CD4-positive, alpha-beta memory T cell (primary cell): ENCODE results near the gene NUP214. TPM values are rescaled to one million over a fixed set of nuclear protein-coding genes. Genes with fewer than 3 reads are reported as not detected.

Experiments used
- CTCF ChIA-PET: fragments of 350-600 bp; sonication (Branson Sonifier 250); formaldehyde crosslinking; loops from one replicate; lab custom pipeline; 2021; ENCODE audit warnings: inconsistent platforms; ENCODE audit not compliant: partially characterized antibody; lab: Charles Lee
- POLR2A ChIA-PET: fragments of 350-600 bp; sonication (Branson Sonifier 250); formaldehyde crosslinking; loops from one replicate; lab custom pipeline; 2021; ENCODE audit not compliant: partially characterized antibody; lab: Charles Lee
- DNase-seq, 5 donors: peaks; one replicate each; pipeline versions ENCODE4 v3.0.0 to v3.0.0-alpha.2; 2020 to 2022; ENCODE audit warnings: mixed read lengths in 1 of 5
- H3K27ac ChIP-seq: one replicate; pipeline ENCODE4 v1.7.0; 2013; ENCODE audit warnings: low read depth, low read length
- H3K27me3 ChIP-seq: 2 replicates; pipeline ENCODE4 v1.7.0; 2013; ENCODE audit warnings: mild to moderate bottlenecking, low read length, moderate library complexity; ENCODE audit not compliant: insufficient read depth
- H3K36me3 ChIP-seq: 2 replicates; pipeline ENCODE4 v1.7.0; 2013; ENCODE audit warnings: mild to moderate bottlenecking, low read length, moderate library complexity; ENCODE audit not compliant: insufficient read depth
- H3K4me1 ChIP-seq: 2 replicates; pipeline ENCODE4 v1.7.0; 2013; ENCODE audit warnings: mild to moderate bottlenecking, low read length, moderate library complexity; ENCODE audit not compliant: insufficient read depth
- H3K4me3 ChIP-seq, 2 donors: one replicate each; pipeline ENCODE4 v1.7.0; 2013; ENCODE audit warnings: low read length in 2 of 2, mild to moderate bottlenecking in 1 of 2
- H3K9me3 ChIP-seq, 2 donors: one replicate each; pipeline ENCODE4 v1.7.0; 2013; ENCODE audit warnings: low read length in 2 of 2, control low read depth in 1 of 2; ENCODE audit not compliant: control insufficient read depth in 1 of 2
- H3K27ac Mint-ChIP-seq, 7 donors: one replicate each; pipeline ENCODE4 v1.8.0; 2020 to 2021; ENCODE audit warnings: mixed read lengths in 7 of 7, mild to moderate bottlenecking in 6 of 7, inconsistent platforms in 3 of 7, moderate library complexity in 3 of 7
- H3K27me3 Mint-ChIP-seq, 2 donors: one replicate each; pipeline ENCODE4 v1.8.0; 2020 to 2021; ENCODE audit warnings: mixed read lengths in 2 of 2
- H3K36me3 Mint-ChIP-seq, 2 donors: one replicate each; pipeline ENCODE4 v1.8.0; 2020 to 2021; ENCODE audit warnings: mixed read lengths in 2 of 2, inconsistent platforms in 1 of 2, mild to moderate bottlenecking in 1 of 2
- H3K4me1 Mint-ChIP-seq, 4 donors: one replicate each; pipeline ENCODE4 v1.8.0; 2020 to 2021; ENCODE audit warnings: mixed read lengths in 4 of 4, mild to moderate bottlenecking in 1 of 4
- H3K4me3 Mint-ChIP-seq, 8 donors: one replicate each; pipeline ENCODE4 v1.8.0; 2020 to 2021; ENCODE audit warnings: mixed read lengths in 8 of 8, mild to moderate bottlenecking in 7 of 8, moderate library complexity in 6 of 8, inconsistent platforms in 3 of 8
- H3K9me3 Mint-ChIP-seq, 8 donors: one replicate each; pipeline ENCODE4 v1.8.0; 2020 to 2021; ENCODE audit warnings: mixed read lengths in 8 of 8, mild to moderate bottlenecking in 5 of 8, inconsistent platforms in 3 of 8, moderate library complexity in 1 of 8
- intact Hi-C: fragments of 100-400 bp; cut with micrococcal nuclease; formaldehyde crosslinking; loops from one replicate; pipeline ENCODE4 v1.15.1; 2023
- polyA plus RNA-seq, 2 donors: library from polyadenylated mRNA; unstranded; fragments of 300-500 nt; fragmentation: Illumina TruSeq; gene quantifications; one replicate each; pipeline ENCODE4 v1.2.3, GENCODE V29; 2021
- total RNA-seq, 2 experiments: library from RNA; stranded (reverse); gene quantifications; one replicate each; pipeline ENCODE4 v1.2.3, GENCODE V29; 2021

NUP214 gene
- total and polyA plus RNA-seq, 4 experiments from 2014 or later, result 6.6 to 79.5 (median 47.2) TPM

DNA sequence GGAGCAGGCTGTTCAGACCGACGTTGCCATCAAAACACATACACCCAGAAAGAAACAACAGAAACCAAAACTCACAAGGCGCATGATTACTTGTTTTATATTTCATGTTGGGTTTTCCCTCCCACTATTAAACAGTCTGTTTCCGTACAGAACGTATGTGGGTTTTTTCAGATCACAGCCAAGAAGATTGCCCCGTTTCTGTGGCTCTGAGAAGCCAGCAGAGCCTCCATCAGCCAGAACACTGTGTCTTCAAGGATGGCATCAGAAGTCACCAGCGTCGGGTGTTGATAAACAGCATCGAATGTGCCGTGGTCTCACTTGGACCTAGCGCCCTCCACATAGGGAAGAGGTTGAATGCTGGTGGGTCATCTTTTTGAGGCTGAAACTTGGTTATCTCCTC is 108.2 kb downstream of the NUP214 start:
- H3K9me3 Mint-ChIP-seq, result no peaks in the 10 kb centered on the region
- Histone ChIP-seq H3K4me3 (peak overlapping the region in 1 of 2 donors; percentile 6), H3K36me3 (peaks cover 3% of the 10 kb centered on the region), H3K4me1 (peaks cover 56% of the 10 kb centered on the region), H3K27ac (peak overlapping the region; percentile 46), H3K27me3 (no peaks in the 10 kb centered on the region), H3K9me3 (no peaks in the 10 kb centered on the region)
- intact Hi-C loops, result loop anchor here (1.0 to 10.0 kb wide), 2 partner anchors 23 to 59 kb away; no protein-coding TSS in a partner anchor
- no peaks in the 10 kb centered on the region for H3K27me3 Mint-ChIP-seq
- POLR2A ChIA-PET, result interaction anchor here (0.6 to 11.8 kb wide), 6 partner anchors 18 to 39 kb away, joined by 3 to 237 read pairs (median 8); partner anchors contain the start of gene FAM78A
- H3K4me3 Mint-ChIP-seq, result peak overlapping the region; percentile 79 to 90 (median 86)
- H3K36me3 Mint-ChIP-seq, result peaks cover 37 to 39% of the 10 kb centered on the region in 2 donors
- H3K4me1 Mint-ChIP-seq, result peaks cover 26 to 60% (median 43%) of the 10 kb centered on the region in 4 donors
- CTCF ChIA-PET, result interaction anchor here (3.1 kb wide), 1 partner anchor 19 kb away, joined by 10 read pairs; no protein-coding TSS in a partner anchor
- peak overlapping the region; percentile 86 to 98 (median 96) for H3K27ac Mint-ChIP-seq
- peak; percentile 52 to 64 (median 57) for DNase-seq

DNA sequence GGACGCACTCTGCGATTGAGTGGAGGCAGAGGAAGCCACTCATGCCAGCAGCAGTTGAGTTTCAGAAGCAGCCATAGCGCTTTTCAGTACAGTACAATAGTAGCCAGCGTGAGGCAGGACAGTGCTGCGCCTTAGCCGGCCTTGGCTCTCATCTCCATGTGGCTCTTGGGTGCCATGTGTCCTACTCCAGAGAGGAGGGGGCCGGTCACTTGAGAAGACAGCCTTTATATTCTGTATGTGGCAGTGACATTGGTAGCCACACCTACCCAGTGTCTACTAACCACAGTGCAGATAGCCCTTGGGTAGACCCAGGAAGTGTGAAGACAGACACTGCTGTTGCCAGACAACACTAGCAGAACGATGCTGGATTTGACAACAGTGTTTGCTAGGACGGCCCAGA is 108.6 kb downstream of the NUP214 start:
- POLR2A ChIA-PET, result interaction anchor here (0.6 to 11.8 kb wide), 6 partner anchors 19 to 47 kb away, joined by 3 to 237 read pairs (median 8); partner anchors contain the start of gene FAM78A
- Mint-ChIP-seq H3K27me3 (no peaks in the 10 kb centered on the region), H3K4me3 (peak overlapping the region; percentile 79 to 90 (median 86)), H3K9me3 (no peaks in the 10 kb centered on the region), H3K27ac (peak overlapping the region; percentile 86 to 98 (median 96)), H3K4me1 (peaks cover 28 to 64% (median 46%) of the 10 kb centered on the region in 4 donors), H3K36me3 (peaks cover 35 to 37% of the 10 kb centered on the region in 2 donors)
- Histone ChIP-seq H3K4me1 (peaks cover 60% of the 10 kb centered on the region), H3K27me3 (no peaks in the 10 kb centered on the region), H3K27ac (peak overlapping the region; percentile 46), H3K36me3 (no peaks in the 10 kb centered on the region), H3K9me3 (no peaks in the 10 kb centered on the region), H3K4me3 (peak overlapping the region in 1 of 2 donors; percentile 6)
- CTCF ChIA-PET, result interaction anchor here (0.7 to 3.1 kb wide), 3 partner anchors 19 to 103 kb away, joined by 3 to 10 read pairs (median 3); no protein-coding TSS in a partner anchor
- intact Hi-C loops, result loop anchor here (1.0 to 10.0 kb wide), 2 partner anchors 22 to 59 kb away; no protein-coding TSS in a partner anchor
- peak; percentile 24 to 59 (median 37) for DNase-seq

DNA sequence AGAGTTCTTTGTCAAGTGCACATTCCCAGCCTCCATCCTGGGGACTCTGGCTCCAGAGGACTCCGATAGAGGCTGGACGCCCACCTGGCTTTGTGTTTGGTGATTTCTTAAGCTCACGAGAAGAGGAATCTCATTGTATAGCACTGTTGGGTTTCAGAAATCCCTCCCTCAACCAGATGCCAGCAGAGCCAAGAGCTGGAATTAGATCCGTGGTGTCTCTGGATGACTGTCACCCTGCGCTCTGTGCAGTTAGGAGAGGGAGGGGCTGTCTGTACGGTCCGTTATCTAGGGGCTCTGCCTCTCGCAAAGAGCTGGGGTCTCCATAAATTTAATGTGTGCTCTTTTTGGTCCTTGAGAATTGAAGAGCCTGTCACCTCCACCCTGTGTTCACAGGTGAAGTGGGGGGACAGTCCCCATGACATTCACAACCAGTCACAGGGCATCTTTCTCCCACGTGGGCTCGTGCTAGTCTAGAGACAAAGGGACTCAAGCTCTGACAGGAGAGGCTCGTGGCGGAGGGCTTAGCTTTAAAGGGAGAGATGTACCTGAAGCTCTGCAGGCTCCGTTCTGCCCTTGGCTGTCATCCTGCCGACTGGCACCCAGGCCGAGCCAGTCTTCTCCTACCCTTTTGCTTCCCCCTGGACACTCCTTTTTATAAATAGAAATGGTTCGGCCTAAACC is 109.6 kb downstream of the NUP214 start:
- peak overlapping the region; percentile 46 for H3K27ac ChIP-seq
- peak overlapping the region in 3 of 8 donors; percentile 17 to 90 (median 85) for H3K4me3 Mint-ChIP-seq
- no peak overlapping the region for H3K4me3 ChIP-seq
- H3K4me1 ChIP-seq, result peaks cover 65% of the 10 kb centered on the region
- H3K4me1 Mint-ChIP-seq, result peaks cover 32 to 70% (median 50%) of the 10 kb centered on the region in 4 donors
- H3K9me3 ChIP-seq, result no peaks in the 10 kb centered on the region
- no peak for DNase-seq
- intact Hi-C loops, result loop anchor here (10.0 kb wide), 1 partner anchor 60 kb away; no protein-coding TSS in a partner anchor
- no peaks in the 10 kb centered on the region for H3K9me3 Mint-ChIP-seq
- H3K27ac Mint-ChIP-seq, result peak overlapping the region; percentile 72 to 98 (median 95)
- H3K36me3 Mint-ChIP-seq, result peaks cover 28 to 30% of the 10 kb centered on the region in 2 donors
- H3K27me3 ChIP-seq, result no peaks in the 10 kb centered on the region
- ChIA-PET POLR2A (interaction anchor here (0.8 to 11.8 kb wide), 6 partner anchors 14 to 46 kb away, joined by 3 to 237 read pairs (median 8); partner anchors contain the start of gene FAM78A), CTCF (interaction anchor here (1.1 to 3.4 kb wide), 4 partner anchors 18 to 102 kb away, joined by 3 to 14 read pairs (median 7); no protein-coding TSS in a partner anchor)
- H3K36me3 ChIP-seq, result no peaks in the 10 kb centered on the region
- no peaks in the 10 kb centered on the region for H3K27me3 Mint-ChIP-seq

DNA sequence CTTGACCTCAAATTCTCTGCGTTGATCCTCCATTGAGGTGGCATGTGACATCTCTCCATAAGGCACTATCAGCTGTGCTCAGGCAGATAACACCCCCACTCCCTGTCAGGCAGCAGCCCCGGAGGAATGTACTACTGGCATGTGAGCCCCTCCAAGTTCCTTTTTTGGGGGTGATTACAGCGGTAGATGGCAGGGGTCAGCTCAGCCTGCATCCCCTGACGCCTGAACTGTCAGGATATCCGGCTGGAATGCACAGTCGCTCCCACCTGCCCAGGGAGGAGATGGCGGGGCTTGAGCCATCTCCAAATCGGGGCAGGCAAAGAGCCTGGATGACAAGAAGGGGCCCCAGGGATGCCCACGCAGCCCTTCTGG is 110.1 kb downstream of the NUP214 start:
- Histone ChIP-seq H3K4me3 (no peak overlapping the region), H3K9me3 (no peaks in the 10 kb centered on the region), H3K36me3 (no peaks in the 10 kb centered on the region), H3K27me3 (no peaks in the 10 kb centered on the region), H3K27ac (no peak overlapping the region), H3K4me1 (peaks cover 65% of the 10 kb centered on the region)
- H3K27me3 Mint-ChIP-seq, result no peaks in the 10 kb centered on the region
- no peak for DNase-seq
- POLR2A ChIA-PET, result interaction anchor here (1.2 to 11.8 kb wide), 5 partner anchors 14 to 37 kb away, joined by 3 to 237 read pairs (median 12); partner anchors contain the start of gene FAM78A
- H3K9me3 Mint-ChIP-seq, result no peaks in the 10 kb centered on the region
- intact Hi-C loops, result loop anchor here (10.0 kb wide), 1 partner anchor 61 kb away; no protein-coding TSS in a partner anchor
- H3K4me1 Mint-ChIP-seq, result peaks cover 32 to 73% (median 54%) of the 10 kb centered on the region in 4 donors
- H3K4me3 Mint-ChIP-seq, result peak overlapping the region in 1 of 8 donors; percentile 10
- H3K27ac Mint-ChIP-seq, result peak overlapping the region in 6 of 7 donors; percentile 47 to 86 (median 62)
- CTCF ChIA-PET, result interaction anchor here (0.8 to 3.4 kb wide), 4 partner anchors 17 to 101 kb away, joined by 3 to 14 read pairs (median 7); no protein-coding TSS in a partner anchor
- H3K36me3 Mint-ChIP-seq, result peaks cover 22 to 25% of the 10 kb centered on the region in 2 donors

DNA sequence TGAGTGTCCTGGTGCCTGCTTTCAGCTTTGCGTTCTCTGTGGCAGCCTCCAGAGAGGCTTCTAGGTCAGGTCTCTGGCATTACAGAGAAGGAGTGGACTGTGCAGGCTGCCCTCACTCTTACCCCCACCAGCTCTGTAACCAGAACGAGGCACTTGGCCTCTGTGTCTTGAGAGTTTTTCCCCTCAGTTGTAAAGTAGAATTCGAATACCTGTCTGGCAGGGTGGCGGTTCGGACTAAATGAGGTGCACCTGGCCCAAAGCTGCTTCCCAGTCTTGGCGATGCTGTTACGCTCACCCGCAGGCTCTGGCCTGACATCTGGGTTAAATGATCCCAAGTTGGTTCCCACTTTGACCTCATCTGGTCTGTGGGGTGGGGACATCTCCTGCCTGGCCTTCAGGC is 110.8 kb downstream of the NUP214 start:
- no peaks in the 10 kb centered on the region for H3K9me3 Mint-ChIP-seq
- no peak overlapping the region for H3K4me3 Mint-ChIP-seq
- H3K27me3 ChIP-seq, result no peaks in the 10 kb centered on the region
- no peaks in the 10 kb centered on the region for H3K9me3 ChIP-seq
- peaks cover 18 to 19% of the 10 kb centered on the region in 2 donors for H3K36me3 Mint-ChIP-seq
- ChIA-PET POLR2A (interaction anchor here (9.3 to 11.8 kb wide), 2 partner anchors 21 to 37 kb away, joined by 124 to 237 read pairs; partner anchors contain the start of gene FAM78A), CTCF (interaction anchor here (0.8 to 3.4 kb wide), 3 partner anchors 16 to 100 kb away, joined by 3 to 14 read pairs (median 10); no protein-coding TSS in a partner anchor)
- H3K4me3 ChIP-seq, result no peak overlapping the region
- H3K4me1 Mint-ChIP-seq, result peaks cover 32 to 73% (median 54%) of the 10 kb centered on the region in 4 donors
- H3K4me1 ChIP-seq, result peaks cover 65% of the 10 kb centered on the region
- peak overlapping the region in 2 of 7 donors; percentile 23 to 86 for H3K27ac Mint-ChIP-seq
- DNase-seq, result no peak
- intact Hi-C loops, result loop anchor here (10.0 kb wide), 1 partner anchor 61 kb away; no protein-coding TSS in a partner anchor
- H3K27ac ChIP-seq, result peak overlapping the region; percentile 22
- no peaks in the 10 kb centered on the region for H3K27me3 Mint-ChIP-seq
- no peaks in the 10 kb centered on the region for H3K36me3 ChIP-seq

DNA sequence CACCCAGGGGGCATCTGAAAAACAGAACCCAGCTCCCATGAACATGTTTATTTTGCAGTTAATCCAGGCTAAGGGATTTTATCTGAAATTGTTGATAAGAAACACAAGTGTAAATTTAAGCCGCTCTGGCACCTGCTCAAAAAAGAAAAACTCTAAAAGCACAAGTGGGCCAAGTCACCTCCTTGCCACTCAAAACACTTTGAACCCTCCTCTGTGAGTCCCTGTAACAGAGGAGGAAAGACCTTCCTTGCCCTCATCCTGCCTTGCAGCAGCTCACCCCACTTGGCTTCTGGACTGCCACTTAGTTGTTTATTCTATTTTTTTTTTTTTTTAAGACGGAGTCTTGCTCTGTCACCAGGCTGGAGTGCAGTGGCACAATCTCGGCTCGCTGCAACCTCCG is 111.4 kb downstream of the NUP214 start:
- no peak for DNase-seq
- Histone ChIP-seq H3K27me3 (no peaks in the 10 kb centered on the region), H3K4me3 (no peak overlapping the region), H3K36me3 (no peaks in the 10 kb centered on the region), H3K9me3 (no peaks in the 10 kb centered on the region), H3K27ac (peak overlapping the region; percentile 22), H3K4me1 (peaks cover 65% of the 10 kb centered on the region)
- ChIA-PET POLR2A (interaction anchor here (1.6 to 11.8 kb wide), 5 partner anchors 15 to 136 kb away, joined by 3 to 237 read pairs (median 27); partner anchors contain the start of gene FAM78A), CTCF (interaction anchor here (1.2 to 3.4 kb wide), 3 partner anchors 16 to 58 kb away, joined by 3 to 14 read pairs (median 10); no protein-coding TSS in a partner anchor)
- Mint-ChIP-seq H3K36me3 (peaks cover 14 to 15% of the 10 kb centered on the region in 2 donors), H3K27me3 (no peaks in the 10 kb centered on the region), H3K27ac (peak overlapping the region in 6 of 7 donors; percentile 42 to 96 (median 64)), H3K4me3 (peak overlapping the region in 2 of 8 donors; percentile 26 to 31), H3K4me1 (peaks cover 32 to 73% (median 53%) of the 10 kb centered on the region in 4 donors), H3K9me3 (no peaks in the 10 kb centered on the region)
- intact Hi-C loops, result loop anchor here (10.0 kb wide), 1 partner anchor 62 kb away; no protein-coding TSS in a partner anchor
